Measurements from ENCODE around the gene GTF3C2.

Gene GTF3C2

DNA sequence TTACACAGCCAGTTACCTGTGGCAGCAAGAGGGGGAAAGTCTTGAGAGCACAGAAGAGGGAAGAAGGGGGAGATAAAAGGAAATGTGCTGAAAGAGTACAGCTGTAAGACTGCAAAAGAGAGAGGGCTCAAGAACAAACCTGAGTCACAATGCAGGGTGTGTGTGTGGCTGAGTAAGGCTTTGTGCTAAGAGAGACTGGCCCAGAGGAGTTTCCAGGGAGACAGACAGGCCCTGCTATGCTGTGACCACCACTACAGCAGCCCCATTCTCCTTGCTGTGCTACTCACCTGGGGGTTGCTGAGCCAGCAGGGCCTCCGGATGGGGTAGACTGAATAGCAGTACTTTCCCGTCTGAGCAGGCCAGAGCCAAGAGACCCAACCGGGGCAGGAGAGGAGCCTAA lies 21.3 kb downstream of the GTF3C2 start (continued):
- TF ChIP-seq, protein P1, sequence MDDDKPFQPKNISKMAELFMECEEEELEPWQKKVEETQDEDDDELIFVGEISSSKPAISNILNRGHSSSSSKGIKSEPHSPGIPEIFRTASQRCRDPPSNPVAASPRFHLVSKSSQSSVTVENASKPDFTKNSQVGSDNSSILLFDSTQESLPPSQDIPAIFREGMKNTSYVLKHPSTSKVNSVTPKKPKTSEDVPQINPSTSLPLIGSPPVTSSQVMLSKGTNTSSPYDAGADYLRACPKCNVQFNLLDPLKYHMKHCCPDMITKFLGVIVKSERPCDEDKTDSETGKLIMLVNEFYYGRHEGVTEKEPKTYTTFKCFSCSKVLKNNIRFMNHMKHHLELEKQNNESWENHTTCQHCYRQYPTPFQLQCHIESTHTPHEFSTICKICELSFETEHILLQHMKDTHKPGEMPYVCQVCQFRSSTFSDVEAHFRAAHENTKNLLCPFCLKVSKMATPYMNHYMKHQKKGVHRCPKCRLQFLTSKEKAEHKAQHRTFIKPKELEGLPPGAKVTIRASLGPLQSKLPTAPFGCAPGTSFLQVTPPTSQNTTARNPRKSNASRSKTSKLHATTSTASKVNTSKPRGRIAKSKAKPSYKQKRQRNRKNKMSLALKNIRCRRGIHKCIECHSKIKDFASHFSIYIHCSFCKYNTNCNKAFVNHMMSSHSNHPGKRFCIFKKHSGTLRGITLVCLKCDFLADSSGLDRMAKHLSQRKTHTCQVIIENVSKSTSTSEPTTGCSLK (tag by site-specific recombination; IDR thresholded peaks at IDR 0.05): no peak
- TF ChIP-seq ZNF530 (tag by site-specific recombination; IDR thresholded peaks at IDR 0.05; ENCODE audit: low read depth): no peak

DNA sequence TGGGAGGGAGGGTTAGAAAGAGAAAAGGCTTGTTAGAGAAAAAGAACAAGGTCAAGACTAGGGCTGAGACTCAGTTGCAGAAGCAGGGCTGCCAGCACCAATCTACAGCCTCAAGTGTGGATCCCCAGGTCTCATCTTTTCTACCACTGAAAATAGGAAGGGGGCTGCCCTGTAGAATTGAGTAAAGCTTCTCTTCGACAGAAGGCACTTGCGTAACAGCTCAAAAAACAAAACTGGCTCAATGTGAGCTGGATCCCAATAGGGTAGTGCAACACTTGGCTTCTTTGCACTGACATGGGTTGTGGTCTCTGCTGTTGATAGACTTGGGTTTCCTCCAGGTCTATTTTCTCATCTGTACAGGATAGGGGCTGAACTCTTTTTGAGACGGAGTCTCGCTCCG lies 31.8 kb downstream of the GTF3C2 start:
- ChIA-PET POLR2A (no interaction called here), CTCF (no interaction called here)
- Histone ChIP-seq H3K36me3 (ENCODE audit: control insufficient read depth in 2 of 2, insufficient read depth in 1 of 2, low read length in 2 of 2) (peaks cover 21 to 41% of the 10 kb centered on the region in 2 experiments), H3K4me1 (ENCODE audit: control insufficient read depth, insufficient read depth, low read length) (peaks cover 6% of the 10 kb centered on the region; the same call in 1 of the 2 replicates), H3K9me3 (ENCODE audit: control insufficient read depth, insufficient read depth, low read depth, low read length) (no peaks in the 10 kb centered on the region), H3K27ac (ENCODE audit: extremely low read depth, low read depth, low read length) (no peak overlapping the region), H3K4me3 (ENCODE audit: low read depth, low read length) (no peak overlapping the region)
- no peak for TF ChIP-seq ZNF16 (tag by site-specific recombination; IDR thresholded peaks at IDR 0.05; ENCODE audit: low read depth)
- no peak for TF ChIP-seq ZXDB (tag by site-specific recombination; IDR thresholded peaks at IDR 0.05)
- TF ChIP-seq ZNF324 (tag by site-specific recombination; IDR thresholded peaks at IDR 0.05): no peak
- no peak for TF ChIP-seq ZNF174 (tag by site-specific recombination; IDR thresholded peaks at IDR 0.05)
- no peak for TF ChIP-seq ZNF843 (tag by site-specific recombination; IDR thresholded peaks at IDR 0.05)
- no peak for TF ChIP-seq ZBTB7A (tag by site-specific recombination; IDR thresholded peaks at IDR 0.05; ENCODE audit: low read depth)
- TF ChIP-seq ZNF37A (tag by site-specific recombination; IDR thresholded peaks at IDR 0.05): no peak
- no peak for TF ChIP-seq SP2 (tag by site-specific recombination; IDR thresholded peaks at IDR 0.05)
- TF ChIP-seq, protein P2, sequence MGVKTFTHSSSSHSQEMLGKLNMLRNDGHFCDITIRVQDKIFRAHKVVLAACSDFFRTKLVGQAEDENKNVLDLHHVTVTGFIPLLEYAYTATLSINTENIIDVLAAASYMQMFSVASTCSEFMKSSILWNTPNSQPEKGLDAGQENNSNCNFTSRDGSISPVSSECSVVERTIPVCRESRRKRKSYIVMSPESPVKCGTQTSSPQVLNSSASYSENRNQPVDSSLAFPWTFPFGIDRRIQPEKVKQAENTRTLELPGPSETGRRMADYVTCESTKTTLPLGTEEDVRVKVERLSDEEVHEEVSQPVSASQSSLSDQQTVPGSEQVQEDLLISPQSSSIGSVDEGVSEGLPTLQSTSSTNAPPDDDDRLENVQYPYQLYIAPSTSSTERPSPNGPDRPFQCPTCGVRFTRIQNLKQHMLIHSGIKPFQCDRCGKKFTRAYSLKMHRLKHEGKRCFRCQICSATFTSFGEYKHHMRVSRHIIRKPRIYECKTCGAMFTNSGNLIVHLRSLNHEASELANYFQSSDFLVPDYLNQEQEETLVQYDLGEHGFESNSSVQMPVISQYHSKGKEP (tag by site-specific recombination; IDR thresholded peaks at IDR 0.05): no peak
- TF ChIP-seq, protein P3, sequence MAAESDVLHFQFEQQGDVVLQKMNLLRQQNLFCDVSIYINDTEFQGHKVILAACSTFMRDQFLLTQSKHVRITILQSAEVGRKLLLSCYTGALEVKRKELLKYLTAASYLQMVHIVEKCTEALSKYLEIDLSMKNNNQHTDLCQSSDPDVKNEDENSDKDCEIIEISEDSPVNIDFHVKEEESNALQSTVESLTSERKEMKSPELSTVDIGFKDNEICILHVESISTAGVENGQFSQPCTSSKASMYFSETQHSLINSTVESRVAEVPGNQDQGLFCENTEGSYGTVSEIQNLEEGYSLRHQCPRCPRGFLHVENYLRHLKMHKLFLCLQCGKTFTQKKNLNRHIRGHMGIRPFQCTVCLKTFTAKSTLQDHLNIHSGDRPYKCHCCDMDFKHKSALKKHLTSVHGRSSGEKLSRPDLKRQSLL (tag by site-specific recombination; IDR thresholded peaks at IDR 0.05): no peak
- no peak for TF ChIP-seq ZNF248 (tag by site-specific recombination; IDR thresholded peaks at IDR 0.05)
- TF ChIP-seq, protein P4, sequence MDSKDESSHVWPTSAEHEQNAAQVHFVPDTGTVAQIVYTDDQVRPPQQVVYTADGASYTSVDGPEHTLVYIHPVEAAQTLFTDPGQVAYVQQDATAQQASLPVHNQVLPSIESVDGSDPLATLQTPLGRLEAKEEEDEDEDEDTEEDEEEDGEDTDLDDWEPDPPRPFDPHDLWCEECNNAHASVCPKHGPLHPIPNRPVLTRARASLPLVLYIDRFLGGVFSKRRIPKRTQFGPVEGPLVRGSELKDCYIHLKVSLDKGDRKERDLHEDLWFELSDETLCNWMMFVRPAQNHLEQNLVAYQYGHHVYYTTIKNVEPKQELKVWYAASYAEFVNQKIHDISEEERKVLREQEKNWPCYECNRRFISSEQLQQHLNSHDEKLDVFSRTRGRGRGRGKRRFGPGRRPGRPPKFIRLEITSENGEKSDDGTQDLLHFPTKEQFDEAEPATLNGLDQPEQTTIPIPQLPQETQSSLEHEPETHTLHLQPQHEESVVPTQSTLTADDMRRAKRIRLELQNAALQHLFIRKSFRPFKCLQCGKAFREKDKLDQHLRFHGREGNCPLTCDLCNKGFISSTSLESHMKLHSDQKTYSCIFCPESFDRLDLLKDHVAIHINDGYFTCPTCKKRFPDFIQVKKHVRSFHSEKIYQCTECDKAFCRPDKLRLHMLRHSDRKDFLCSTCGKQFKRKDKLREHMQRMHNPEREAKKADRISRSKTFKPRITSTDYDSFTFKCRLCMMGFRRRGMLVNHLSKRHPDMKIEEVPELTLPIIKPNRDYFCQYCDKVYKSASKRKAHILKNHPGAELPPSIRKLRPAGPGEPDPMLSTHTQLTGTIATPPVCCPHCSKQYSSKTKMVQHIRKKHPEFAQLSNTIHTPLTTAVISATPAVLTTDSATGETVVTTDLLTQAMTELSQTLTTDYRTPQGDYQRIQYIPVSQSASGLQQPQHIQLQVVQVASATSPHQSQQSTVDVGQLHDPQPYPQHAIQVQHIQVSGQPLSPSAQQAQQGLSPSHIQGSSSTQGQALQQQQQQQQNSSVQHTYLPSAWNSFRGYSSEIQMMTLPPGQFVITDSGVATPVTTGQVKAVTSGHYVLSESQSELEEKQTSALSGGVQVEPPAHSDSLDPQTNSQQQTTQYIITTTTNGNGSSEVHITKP (tag by site-specific recombination; IDR thresholded peaks at IDR 0.05): no peak
